H1 (cell line): ENCODE data around the gene TBC1D22B. TPM values are rescaled to one million over a fixed set of nuclear protein-coding genes. Genes with fewer than 3 reads are reported as not detected.

Experiments
- CTCF ChIA-PET: fragments of 300-600 bp; sonication (Branson Sonifier 250); formaldehyde crosslinking; loops from one replicate; lab custom pipeline; 2021; ENCODE audit not compliant: partially characterized antibody; lab: Charles Lee
- POLR2A ChIA-PET: fragments of 300-600 bp; sonication (Branson Sonifier 250); formaldehyde crosslinking; loops from one replicate; lab custom pipeline; 2021; ENCODE audit warnings: inconsistent platforms; ENCODE audit not compliant: partially characterized antibody; lab: Charles Lee
- DNase-seq, 2 experiments: peaks; one replicate each; pipeline versions ENCODE4 v3.0.0 to v3.0.0-alpha.2; 2010 to 2022; ENCODE audit warnings: low spot score in 2 of 2, low read depth in 1 of 2, mixed read lengths in 1 of 2
- FAIRE-seq: peaks from 2 replicates; lab custom pipeline; 2011; peaks lifted over from hg19 to GRCh38; lab: Jason Lieb, UNC
- H2AFZ ChIP-seq: 2 replicates; pipeline ENCODE4 v1.8.1; 2012; ENCODE audit warnings: low read length, inconsistent platforms
- H2AK5ac ChIP-seq: 2 replicates; pipeline ENCODE4 v1.6.1; 2013; ENCODE audit warnings: low read depth, low read length
- H2BK120ac ChIP-seq: replicated peaks from 2 replicates; pipeline ENCODE3; 2013; ENCODE audit warnings: low read depth, low read length, inconsistent platforms
- H2BK12ac ChIP-seq: 2 replicates; pipeline ENCODE4 v1.6.1; 2013; ENCODE audit warnings: low read depth, low read length
- H2BK15ac ChIP-seq: 2 replicates; pipeline ENCODE4 v1.6.1; 2013; ENCODE audit warnings: low read length
- H2BK20ac ChIP-seq: 2 replicates; pipeline ENCODE4 v1.6.1; 2013; ENCODE audit warnings: low read length
- H2BK5ac ChIP-seq: 2 replicates; pipeline ENCODE4 v1.6.1; 2013; ENCODE audit warnings: low read depth, low read length
- H3K14ac ChIP-seq: 2 replicates; pipeline ENCODE4 v1.6.1; 2013; ENCODE audit warnings: inconsistent platforms; ENCODE audit not compliant: insufficient read length
- H3K18ac ChIP-seq: 2 replicates; pipeline ENCODE4 v1.6.1; 2013; ENCODE audit warnings: low read length; ENCODE audit errors: extremely low read depth
- H3K23ac ChIP-seq: 2 replicates; pipeline ENCODE4 v1.6.1; 2013; ENCODE audit warnings: inconsistent platforms; ENCODE audit not compliant: insufficient read length
- H3K23me2 ChIP-seq: 2 replicates; pipeline ENCODE4 v1.6.1; 2013; ENCODE audit warnings: low read depth, low read length
- H3K27ac ChIP-seq: 2 replicates; pipeline ENCODE4 v1.6.1; 2011; ENCODE audit warnings: low read depth, low read length, inconsistent platforms
- H3K27me3 ChIP-seq, 4 experiments: replicated peaks in 1 of 4; 1 replicate in 1 of 4; 2 replicates in 3 of 4; pipeline versions ENCODE4 v1.6.1 to v1.8.1; 2011 to 2013; ENCODE audit warnings: low read length in 3 of 4, mild to moderate bottlenecking in 3 of 4, inconsistent platforms in 2 of 4, mixed read lengths in 2 of 4, moderate library complexity in 1 of 4; ENCODE audit not compliant: control insufficient read depth in 3 of 4, insufficient read depth in 3 of 4; ENCODE audit errors: extremely low read depth in 1 of 4
- H3K36me3 ChIP-seq, 4 experiments: 2 replicates each; pipeline versions ENCODE4 v1.6.1 to v1.8.1; 2011 to 2013; ENCODE audit warnings: mild to moderate bottlenecking in 4 of 4, low read length in 3 of 4, moderate library complexity in 2 of 4, control low read depth in 1 of 4, inconsistent platforms in 1 of 4; ENCODE audit not compliant: insufficient read depth in 4 of 4, control insufficient read depth in 2 of 4
- H3K4ac ChIP-seq: replicated peaks from 2 replicates; pipeline ENCODE3; 2013; ENCODE audit warnings: low read length, low read depth, mixed read lengths, inconsistent platforms; ENCODE audit not compliant: insufficient read length
- H3K4me1 ChIP-seq, 4 experiments: replicated peaks in 1 of 4; 1 replicate in 1 of 4; 2 replicates in 3 of 4; pipeline versions ENCODE4 v1.6.1 to v1.8.1; 2011 to 2013; ENCODE audit warnings: low read length in 3 of 4, inconsistent platforms in 2 of 4, mixed read lengths in 1 of 4; ENCODE audit not compliant: insufficient read depth in 4 of 4, control insufficient read depth in 3 of 4
- H3K4me2 ChIP-seq, 2 experiments: 2 replicates each; pipeline versions ENCODE4 v1.6.1 to v1.8.1; 2011 to 2013; ENCODE audit warnings: low read depth in 2 of 2, low read length in 2 of 2, control low read depth in 1 of 2, inconsistent platforms in 1 of 2, mild to moderate bottlenecking in 1 of 2; ENCODE audit not compliant: insufficient read depth in 1 of 2
- H3K4me3 ChIP-seq, 4 experiments: fragments of 200-600, 300-600 bp in 1 of 4; sonication (generic), shearing (Covaris generic), sonication (Bioruptor Twin) in 1 of 4; 2 replicates each; pipeline versions ENCODE4 v1.5.1 to v1.8.1; 2011 to 2016; ENCODE audit warnings: low read length in 4 of 4, low read depth in 3 of 4, control low read depth in 2 of 4, inconsistent platforms in 2 of 4, mild to moderate bottlenecking in 2 of 4, mixed read lengths in 1 of 4, moderate library complexity in 1 of 4; ENCODE audit not compliant: insufficient read depth in 2 of 4; ENCODE audit errors: extremely low read depth in 1 of 4
- H3K56ac ChIP-seq: replicated peaks from 2 replicates; pipeline ENCODE3; 2013; ENCODE audit warnings: low read depth, mild to moderate bottlenecking, mixed read lengths, low read length, inconsistent platforms; ENCODE audit not compliant: insufficient read length
- H3K79me1 ChIP-seq: 2 replicates; pipeline ENCODE4 v1.6.1; 2013; ENCODE audit warnings: low read depth, low read length, control low read depth
- H3K79me2 ChIP-seq, 2 experiments: 2 replicates each; pipeline versions ENCODE4 v1.6.1 to v1.8.1; 2012 to 2013; ENCODE audit warnings: low read length in 2 of 2, mild to moderate bottlenecking in 2 of 2, inconsistent platforms in 1 of 2; ENCODE audit not compliant: insufficient read depth in 2 of 2, control insufficient read depth in 1 of 2
- H3K9ac ChIP-seq, 4 experiments: replicated peaks in 1 of 4; 1 replicate in 1 of 4; 2 replicates in 3 of 4; pipeline versions ENCODE4 v1.6.1 to v1.8.1; 2011 to 2013; ENCODE audit warnings: low read depth in 3 of 4, low read length in 3 of 4, control low read depth in 2 of 4, mild to moderate bottlenecking in 2 of 4, moderate library complexity in 2 of 4, inconsistent platforms in 1 of 4; ENCODE audit errors: extremely low read depth in 1 of 4
- H3K9me3 ChIP-seq, 2 experiments: 2 replicates each; pipeline versions ENCODE4 v1.6.1 to v1.8.1; 2012 to 2013; ENCODE audit warnings: mild to moderate bottlenecking in 2 of 2, moderate library complexity in 2 of 2, control low read depth in 1 of 2, inconsistent platforms in 1 of 2, low read depth in 1 of 2, low read length in 1 of 2, mixed read lengths in 1 of 2; ENCODE audit not compliant: insufficient read depth in 2 of 2
- H4K20me1 ChIP-seq, 2 experiments: replicated peaks in 1 of 2; 2 replicates each; pipeline versions ENCODE3 to v1.8.1; 2011 to 2013; ENCODE audit warnings: inconsistent platforms in 2 of 2, low read length in 2 of 2, mild to moderate bottlenecking in 1 of 2; ENCODE audit not compliant: insufficient read depth in 2 of 2, control insufficient read depth in 1 of 2
- H4K5ac ChIP-seq: 2 replicates; pipeline ENCODE4 v1.6.1; 2013; ENCODE audit warnings: low read length, low read depth, mixed read lengths, inconsistent platforms; ENCODE audit not compliant: insufficient read length
- H4K8ac ChIP-seq: 2 replicates; pipeline ENCODE4 v1.8.0; 2013; ENCODE audit warnings: mild to moderate bottlenecking, moderate library complexity, low read length, inconsistent platforms; ENCODE audit not compliant: insufficient read depth; ENCODE audit errors: extremely low read depth
- H4K91ac ChIP-seq: replicated peaks from 2 replicates; pipeline ENCODE3; 2013; ENCODE audit warnings: low read length, mixed read lengths, inconsistent platforms; ENCODE audit not compliant: insufficient read length
- CBX5 ChIP-seq: fragments of 300-800, 300-1000 bp; sonication (generic); IDR thresholded peaks from 2 replicates; pipeline ENCODE4 v1.7.1; 2016; ENCODE audit warnings: antibody characterized with exemption, low read length, low read depth
- CHD1 ChIP-seq: IDR thresholded peaks from 2 replicates; pipeline ENCODE4 v1.6.1; 2012; ENCODE audit warnings: low read depth, low read length, improper control_type of control experiment
- CTCF ChIP-seq, 3 experiments: IDR thresholded peaks; 1 replicate in 2 of 3; 2 replicates in 1 of 3; pipeline versions ENCODE4 v1.5.1 to v1.6.1; 2011; ENCODE audit warnings: low read length in 3 of 3, mild to moderate bottlenecking in 3 of 3, inconsistent platforms in 2 of 3, low read depth in 1 of 3, moderate library complexity in 1 of 3; ENCODE audit not compliant: insufficient read depth in 1 of 3; ENCODE audit errors: control extremely low read depth in 1 of 3
- E2F6 ChIP-seq: IDR thresholded peaks from 2 replicates; pipeline ENCODE4 v1.6.1; 2012; ENCODE audit warnings: inconsistent platforms
- FOSL1 ChIP-seq: IDR thresholded peaks from 2 replicates; pipeline ENCODE4 v1.6.1; 2011; ENCODE audit warnings: mild to moderate bottlenecking, low read depth, low read length, moderate library complexity; ENCODE audit not compliant: insufficient read depth
- MAX ChIP-seq: IDR thresholded peaks from 2 replicates; pipeline ENCODE4 v1.6.1; 2012; ENCODE audit warnings: inconsistent platforms
- PHF8 ChIP-seq: fragments of 200-600 bp; sonication (generic); conservative IDR thresholded peaks from 2 replicates; pipeline ENCODE4 v1.7.1; 2012; ENCODE audit warnings: low read depth, mild to moderate bottlenecking, inconsistent platforms, low read length, moderate library complexity
- POLR2A ChIP-seq, 2 experiments: IDR thresholded peaks; 1 replicate in 1 of 2; 2 replicates in 1 of 2; pipeline ENCODE4 v1.6.1; 2011; ENCODE audit warnings: low read depth in 2 of 2, low read length in 2 of 2, mild to moderate bottlenecking in 2 of 2; ENCODE audit errors: control extremely low read depth in 1 of 2
- RAD21 ChIP-seq, 2 experiments: IDR thresholded peaks in 1 of 2; conservative IDR thresholded peaks in 1 of 2; 2 replicates each; pipeline ENCODE4 v1.6.1; 2011; ENCODE audit warnings: low read depth in 2 of 2, low read length in 2 of 2, improper control_type of control experiment in 1 of 2, inconsistent platforms in 1 of 2, mild to moderate bottlenecking in 1 of 2, moderate library complexity in 1 of 2
- RFX5 ChIP-seq: IDR thresholded peaks from 2 replicates; pipeline ENCODE4 v1.6.1; 2011; ENCODE audit warnings: low read depth, low read length, improper control_type of control experiment, borderline replicate concordance
- ZNF274 ChIP-seq: IDR thresholded peaks from 2 replicates; pipeline ENCODE4 v1.7.0; 2012; ENCODE audit warnings: low read length, borderline replicate concordance; ENCODE audit errors: extremely low read depth
- WGBS, 2 experiments: shearing (Covaris generic) in 1 of 2; methylation state at CpG; one replicate each; pipeline versions ENCODE4 v1.1.6 to v1.1.7; 2013 to 2015; ENCODE audit warnings: low lambda C conversion rate in 2 of 2, mixed read lengths in 2 of 2, inconsistent platforms in 1 of 2, low coverage in 1 of 2, missing lambda C conversion rate in 1 of 2; ENCODE audit not compliant: insufficient replicate concordance in 2 of 2, insufficient coverage in 1 of 2, insufficient read length in 1 of 2; ENCODE audit errors: extremely low coverage in 1 of 2, missing lambda C conversion rate in 1 of 2; 5-methylcytosine and 5-hydroxymethylcytosine counted together
- polyA plus RNA-seq, 7 experiments: library from polyadenylated mRNA; depleted of rRNA in 3 of 7; stranded (reverse) in 5 of 7; unstranded in 2 of 7; fragments of >200 nt in 5 of 7; fragments of 200-250 nt in 2 of 7; gene quantifications; 1 replicate in 5 of 7; 2 replicates in 1 of 7; 4 replicates in 1 of 7; pipeline versions ENCODE4 v1.2.1 to v1.2.3, GENCODE V29; 2011 to 2013; ENCODE audit warnings: missing spikeins in 2 of 7, mixed read lengths in 2 of 7
- total RNA-seq: library from RNA; stranded (reverse); fragmentation: NEBNext Ultra II Directional; extraction: Animal tissue kit (Norgen Biotek cat#: 25700); gene quantifications from 2 replicates; pipeline ENCODE4 v1.2.1, GENCODE V29; 2021

The TBC1D22B gene
- total and polyA plus RNA-seq, 2 of the 8 experiments (the other 6 are each of a cell fraction or from before 2014, with no cell fraction given), result 10.1 to 17.4 TPM

- CTCF ChIA-PET, result interaction anchor here (0.6 to 1.3 kb wide), 3 partner anchors 75 to 1130 kb away, joined by 3 to 5 read pairs (median 3); no protein-coding TSS in a partner anchor
- no peak overlapping the region for H2BK20ac ChIP-seq
- POLR2A ChIA-PET, result no interaction called here
- H2BK5ac ChIP-seq, result no peak overlapping the region
- no peaks in the 10 kb centered on the region for H3K4me1 ChIP-seq
- no peak for DNase-seq
- H3K23ac ChIP-seq, result no peak overlapping the region
- H3K36me3 ChIP-seq, result no peaks in the 10 kb centered on the region
- H4K91ac ChIP-seq, result no peak overlapping the region
- no peaks in the 10 kb centered on the region for H3K27me3 ChIP-seq
- TF ChIP-seq ZNF274 (no peak), CBX5 (no peak), RFX5 (no peak), MAX (no peak), CTCF (IDR thresholded peaks at IDR 0.05; ENCODE audit: control extremely low read depth in 1 of 3, insufficient read depth in 1 of 3, low read depth in 1 of 3, low read length in 3 of 3) (no peak), FOSL1 (no peak), RAD21 (IDR thresholded peaks at IDR 0.05 in 1 of 2, conservative IDR thresholded peaks at IDR 0.05 in 1 of 2; ENCODE audit: low read depth in 2 of 2, low read length in 2 of 2) (no peak), E2F6 (no peak), PHF8 (no peak), POLR2A (IDR thresholded peaks at IDR 0.05; ENCODE audit: control extremely low read depth in 1 of 2, low read depth in 2 of 2, low read length in 2 of 2) (no peak), CHD1 (no peak)
- TF ChIP-seq, all 59 proteins: peak for 0
- Histone ChIP-seq H4K20me1 (no peaks in the 10 kb centered on the region), H3K9me3 (no peaks in the 10 kb centered on the region), H3K56ac (no peak overlapping the region), H3K14ac (no peak overlapping the region), H3K18ac (no peak overlapping the region), H3K4me2 (no peak overlapping the region), H3K27ac (no peak overlapping the region), H2AFZ (no peak overlapping the region), H4K5ac (no peak overlapping the region), H3K4me3 (no peak overlapping the region), H2AK5ac (no peak overlapping the region), H3K9ac (no peak overlapping the region), H4K8ac (no peak overlapping the region), H2BK15ac (no peak overlapping the region), H3K4ac (no peak overlapping the region), H3K23me2 (no peaks in the 10 kb centered on the region), H2BK120ac (no peak overlapping the region), H3K79me1 (no peaks in the 10 kb centered on the region), H2BK12ac (no peak overlapping the region), H3K79me2 (no peaks in the 10 kb centered on the region)
- FAIRE-seq, result no peak
- WGBS, 2 experiments, result 93% methylated on average over 1 of the region's 1 CpG; no CpG with 5 or more reads in 1 of the 2 experiments
Measured at GRCh38 chr6:37238381-37238780, 19.2 kb upstream of the TBC1D22B start.
